ENCODE measurements around the gene MTMR11. TPM values are rescaled to one million over a fixed set of nuclear protein-coding genes. Genes with fewer than 3 reads are reported as not detected.

The MTMR11 gene
- total and polyA plus RNA-seq, 2 of the 13 experiments (the other 11 are each of a cell fraction or from before 2014, with no cell fraction given), result 0.49 to 2.8 TPM

GRCh38 chr1:149978547-149979023 lies 41.9 kb upstream of the MTMR11 start (continued):
- TF ChIP-seq TFAP4 (IDR thresholded peaks at IDR 0.05; ENCODE audit: borderline replicate concordance, low read depth) (peak; percentile 59; the same call in 1 of the 2 replicates), ZBTB20 (CRISPR knock-in tag; IDR thresholded peaks at IDR 0.05; ENCODE audit: borderline replicate concordance, low read depth) (no peak), SNAPC5 (CRISPR knock-in tag; IDR thresholded peaks at IDR 0.05; ENCODE audit: borderline replicate concordance) (no peak), TRAFD1 (CRISPR knock-in tag; IDR thresholded peaks at IDR 0.05; ENCODE audit: borderline replicate concordance) (no peak), NFE2 (CRISPR knock-in tag; IDR thresholded peaks at IDR 0.05) (no peak), TBX3 (IDR thresholded peaks at IDR 0.05; ENCODE audit: borderline replicate concordance) (no peak), FOXO1 (CRISPR knock-in tag; IDR thresholded peaks at IDR 0.05) (no peak), DMAP1 (CRISPR knock-in tag; IDR thresholded peaks at IDR 0.05) (no peak), CTCF (CRISPR knock-in tag; IDR thresholded peaks at IDR 0.05) (no peak), ZNF317 (CRISPR knock-in tag; IDR thresholded peaks at IDR 0.05) (peak; percentile 68), HDAC6 (IDR thresholded peaks at IDR 0.05; ENCODE audit: low read depth, low read length) (no peak), ZNF784 (CRISPR knock-in tag; IDR thresholded peaks at IDR 0.05; ENCODE audit: borderline replicate concordance) (no peak), RFXAP (CRISPR knock-in tag; IDR thresholded peaks at IDR 0.05; ENCODE audit: borderline replicate concordance) (no peak), CENPBD1 (CRISPR knock-in tag; IDR thresholded peaks at IDR 0.05; ENCODE audit: borderline replicate concordance, low read depth) (no peak), RXRA (CRISPR knock-in tag; IDR thresholded peaks at IDR 0.05) (no peak), ZNF224 (CRISPR knock-in tag; IDR thresholded peaks at IDR 0.05) (no peak), ZNF740 (CRISPR knock-in tag; IDR thresholded peaks at IDR 0.05) (no peak), KLF13 (CRISPR knock-in tag; IDR thresholded peaks at IDR 0.05) (no peak), RFX3 (CRISPR knock-in tag; IDR thresholded peaks at IDR 0.05) (no peak), NFATC3 (CRISPR knock-in tag; IDR thresholded peaks at IDR 0.05) (no peak), RBM39 (IDR thresholded peaks at IDR 0.05; ENCODE audit: low read depth, low read length, poor library complexity, severe bottlenecking) (no peak), DNMT3B (CRISPR knock-in tag; conservative IDR thresholded peaks at IDR 0.05) (no peak), NRL (CRISPR knock-in tag; IDR thresholded peaks at IDR 0.05; ENCODE audit: borderline replicate concordance) (no peak), ZNF230 (CRISPR knock-in tag; IDR thresholded peaks at IDR 0.05) (no peak), HNRNPH1 (optimal IDR thresholded peaks at IDR 0.05; ENCODE audit: low read depth, low read length) (no peak), TAF1 (CRISPR knock-in tag; IDR thresholded peaks at IDR 0.05) (no peak), ZNF724P (CRISPR knock-in tag; IDR thresholded peaks at IDR 0.05; ENCODE audit: borderline replicate concordance) (no peak)
